OCI-LY1 (cell line): ENCODE data around the gene MYO1E.

Experiments
- H2AFZ ChIP-seq: fragments of 200-600 bp; sonication (generic), shearing (Covaris generic); 2 replicates; pipeline ENCODE4 v1.6.0; 2014; ENCODE audit warnings: antibody characterized with exemption, mild to moderate bottlenecking, low read length
- H3F3A ChIP-seq: fragments of 200-600 bp; sonication (generic), shearing (Covaris generic); 2 replicates; pipeline ENCODE4 v1.6.0; 2014; ENCODE audit warnings: mild to moderate bottlenecking, antibody characterized with exemption, low read length, moderate library complexity; ENCODE audit not compliant: insufficient read depth
- H3K27ac ChIP-seq: fragments of 200-600 bp; sonication (generic); 2 replicates; pipeline ENCODE4 v1.5.1; 2014; ENCODE audit warnings: low read length, mixed run types, mild to moderate bottlenecking, low read depth; ENCODE audit not compliant: poor library complexity, severe bottlenecking
- H3K27me3 ChIP-seq: fragments of 200-600 bp; sonication (generic); 2 replicates; pipeline ENCODE4 v1.6.0; 2014; ENCODE audit warnings: antibody characterized with exemption, mild to moderate bottlenecking, low read length, moderate library complexity; ENCODE audit not compliant: insufficient read depth
- H3K36me3 ChIP-seq: fragments of 200-600 bp; sonication (generic); 2 replicates; pipeline ENCODE4 v1.6.1; 2014; ENCODE audit warnings: mild to moderate bottlenecking, antibody characterized with exemption, low read length, moderate library complexity, mixed read lengths; ENCODE audit not compliant: insufficient read depth
- H3K4me1 ChIP-seq: fragments of 200-600 bp; sonication (generic); 2 replicates; pipeline ENCODE4 v1.5.1; 2014; ENCODE audit warnings: mild to moderate bottlenecking, low read length, moderate library complexity; ENCODE audit not compliant: insufficient read depth, severe bottlenecking
- H3K4me2 ChIP-seq: fragments of 200-600 bp; sonication (generic), shearing (Covaris generic); 2 replicates; pipeline ENCODE4 v1.6.1; 2014; ENCODE audit warnings: low read length
- H3K4me3 ChIP-seq: fragments of 200-600 bp; sonication (generic); 2 replicates; pipeline ENCODE4 v1.5.1; 2014; ENCODE audit warnings: low read length, low read depth, mild to moderate bottlenecking, mixed read lengths; ENCODE audit not compliant: poor library complexity, severe bottlenecking
- H3K79me2 ChIP-seq: fragments of 200-600 bp; shearing (Covaris generic); 2 replicates; pipeline ENCODE4 v1.6.1; 2016; ENCODE audit warnings: mixed run types, low read length, mixed read lengths; ENCODE audit not compliant: insufficient read depth
- H3K9ac ChIP-seq: fragments of 200-600 bp; sonication (generic), shearing (Covaris generic); 2 replicates; pipeline ENCODE4 v1.6.1; 2014; ENCODE audit warnings: mild to moderate bottlenecking, low read length, mixed read lengths
- H3K9me2 ChIP-seq: fragments of 200-600 bp; sonication (generic), shearing (Covaris generic); 2 replicates; pipeline ENCODE4 v1.6.1; 2014; ENCODE audit warnings: low read depth, mild to moderate bottlenecking, low read length, mixed read lengths
- H3K9me3 ChIP-seq: fragments of 200-600 bp; shearing (Covaris generic); 2 replicates; pipeline ENCODE4 v1.6.1; 2014; ENCODE audit warnings: low read length, mixed read lengths
- H4K20me1 ChIP-seq: fragments of 200-600 bp; sonication (generic), shearing (Covaris generic); 2 replicates; pipeline ENCODE4 v1.6.0; 2016; ENCODE audit warnings: mild to moderate bottlenecking, low read length; ENCODE audit not compliant: insufficient read depth
- EZH2 ChIP-seq: fragments of 200-600 bp; sonication (generic), shearing (Covaris generic); IDR thresholded peaks from 2 replicates; pipeline ENCODE4 v1.8.0; 2017; ENCODE audit warnings: borderline replicate concordance, mixed run types, mild to moderate bottlenecking, antibody characterized with exemption, low read length, moderate library complexity, mixed read lengths
- TF ChIP-seq, protein P1 (sequence below): fragments of 200-600 bp; sonication (generic), shearing (Covaris generic); IDR thresholded peaks from 2 replicates; pipeline ENCODE4 v1.5.1; 2017; ENCODE audit warnings: mild to moderate bottlenecking, antibody characterized with exemption, low read length, moderate library complexity, mixed read lengths

Gene MYO1E

DNA sequence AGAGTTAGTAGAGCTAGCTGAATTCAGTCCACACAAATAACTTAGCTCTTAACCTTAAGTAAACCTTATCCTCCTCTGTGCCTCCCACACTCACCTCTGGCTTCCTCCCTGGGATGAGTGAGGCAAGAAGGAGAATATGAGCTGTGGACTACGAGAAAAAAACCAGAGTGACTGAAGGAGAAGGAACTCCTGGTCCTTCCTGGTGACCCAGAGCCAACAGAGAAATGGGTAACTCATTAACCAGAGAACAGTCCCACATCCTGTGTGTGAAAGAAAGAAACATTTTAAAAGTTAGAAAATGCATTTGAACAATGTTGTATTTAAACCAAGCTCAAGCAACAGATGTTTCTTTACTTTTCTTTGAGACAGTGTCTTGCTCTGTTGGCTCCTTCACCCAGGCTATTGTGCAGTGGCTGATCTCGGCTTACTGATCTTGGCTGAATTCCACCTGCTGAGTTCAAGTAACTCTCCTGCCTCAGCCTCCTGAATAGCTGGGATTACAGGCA lies 37.8 kb upstream of the MYO1E start:
- Histone ChIP-seq H3K4me2 (peak overlapping the region; percentile 65), H3K9me3 (no peaks in the 10 kb centered on the region), H3K27ac (peak overlapping the region; percentile 98), H3K4me1 (peaks cover 99% of the 10 kb centered on the region), H3K79me2 (no peaks in the 10 kb centered on the region), H3K4me3 (peak overlapping the region; percentile 3), H3F3A (peaks cover 14% of the 10 kb centered on the region; the same call in 1 of the 2 replicates), H2AFZ (no peak overlapping the region), H3K27me3 (no peaks in the 10 kb centered on the region), H3K36me3 (peaks cover 19% of the 10 kb centered on the region; the same call in 1 of the 2 replicates), H3K9ac (peak overlapping the region; percentile 77), H4K20me1 (no peaks in the 10 kb centered on the region), H3K9me2 (no peaks in the 10 kb centered on the region)
- TF ChIP-seq, protein P1, sequence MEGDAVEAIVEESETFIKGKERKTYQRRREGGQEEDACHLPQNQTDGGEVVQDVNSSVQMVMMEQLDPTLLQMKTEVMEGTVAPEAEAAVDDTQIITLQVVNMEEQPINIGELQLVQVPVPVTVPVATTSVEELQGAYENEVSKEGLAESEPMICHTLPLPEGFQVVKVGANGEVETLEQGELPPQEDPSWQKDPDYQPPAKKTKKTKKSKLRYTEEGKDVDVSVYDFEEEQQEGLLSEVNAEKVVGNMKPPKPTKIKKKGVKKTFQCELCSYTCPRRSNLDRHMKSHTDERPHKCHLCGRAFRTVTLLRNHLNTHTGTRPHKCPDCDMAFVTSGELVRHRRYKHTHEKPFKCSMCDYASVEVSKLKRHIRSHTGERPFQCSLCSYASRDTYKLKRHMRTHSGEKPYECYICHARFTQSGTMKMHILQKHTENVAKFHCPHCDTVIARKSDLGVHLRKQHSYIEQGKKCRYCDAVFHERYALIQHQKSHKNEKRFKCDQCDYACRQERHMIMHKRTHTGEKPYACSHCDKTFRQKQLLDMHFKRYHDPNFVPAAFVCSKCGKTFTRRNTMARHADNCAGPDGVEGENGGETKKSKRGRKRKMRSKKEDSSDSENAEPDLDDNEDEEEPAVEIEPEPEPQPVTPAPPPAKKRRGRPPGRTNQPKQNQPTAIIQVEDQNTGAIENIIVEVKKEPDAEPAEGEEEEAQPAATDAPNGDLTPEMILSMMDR, result no peak
- no peak for TF ChIP-seq EZH2

DNA sequence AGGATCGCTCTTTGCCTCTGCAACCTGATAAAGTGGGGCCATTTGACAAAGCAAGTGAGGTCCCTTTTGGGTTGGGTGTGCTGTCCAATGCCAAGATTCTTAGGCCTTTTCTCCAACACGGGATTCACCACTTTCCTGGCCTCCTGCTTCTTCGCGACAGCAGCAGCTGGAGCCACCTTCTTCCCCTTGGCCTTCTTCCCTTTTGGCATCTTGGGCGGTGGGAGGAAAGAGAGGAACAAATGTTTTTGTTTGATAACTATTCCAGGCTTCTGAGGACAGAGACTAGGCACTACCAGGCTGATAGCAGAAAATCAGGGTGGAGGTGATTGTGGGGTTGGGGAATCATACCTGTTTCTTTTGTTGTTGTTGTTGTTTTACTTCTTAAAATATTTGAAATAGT lies 35.3 kb upstream of the MYO1E start:
- TF ChIP-seq, protein P1, result no peak
- no peak for TF ChIP-seq EZH2
- Histone ChIP-seq H3K27ac (peak overlapping the region; percentile 98), H3K79me2 (0 out of 2 replicates have a peak, but pooled peaks cover 4% of the 10 kb centered on the region), H2AFZ (no peak overlapping the region), H3K9me3 (no peaks in the 10 kb centered on the region), H3K36me3 (peaks cover 35% of the 10 kb centered on the region; the same call in 1 of the 2 replicates), H3K9me2 (no peaks in the 10 kb centered on the region), H3F3A (peaks cover 14% of the 10 kb centered on the region; the same call in 1 of the 2 replicates), H3K9ac (peak overlapping the region; percentile 62), H3K4me1 (peaks cover 100% of the 10 kb centered on the region), H4K20me1 (no peaks in the 10 kb centered on the region), H3K4me3 (peak overlapping the region; percentile 33), H3K27me3 (no peaks in the 10 kb centered on the region), H3K4me2 (peak overlapping the region; percentile 94)

DNA sequence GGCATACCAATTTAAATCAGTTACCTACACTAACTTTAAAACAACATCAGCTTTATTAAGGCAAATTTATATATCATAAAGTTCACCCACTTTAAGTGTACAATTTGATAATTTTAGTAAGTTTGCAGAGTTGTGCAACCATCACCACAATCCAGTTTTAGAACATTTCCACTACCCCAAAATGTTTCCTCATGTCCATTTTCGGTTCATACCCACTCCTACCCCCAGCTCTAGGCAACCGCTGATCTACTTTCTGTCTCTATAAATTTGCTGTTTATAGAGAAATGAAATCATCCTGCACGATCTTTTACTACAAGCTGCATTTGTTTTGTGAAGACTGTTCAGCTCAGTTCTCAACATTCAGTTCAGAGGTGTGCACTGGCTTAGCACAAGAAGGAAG lies 33.8 kb upstream of the MYO1E start:
- Histone ChIP-seq H3K9ac (peak overlapping the region; percentile 62), H3K79me2 (peaks cover 13% of the 10 kb centered on the region), H3K9me2 (no peaks in the 10 kb centered on the region), H3K4me1 (peaks cover 100% of the 10 kb centered on the region), H3K4me2 (peak overlapping the region; percentile 94), H3K4me3 (peak overlapping the region; percentile 33), H3K27ac (peak overlapping the region; percentile 98), H3K27me3 (no peaks in the 10 kb centered on the region), H3K9me3 (no peaks in the 10 kb centered on the region), H3K36me3 (peaks cover 35% of the 10 kb centered on the region; the same call in 1 of the 2 replicates), H3F3A (peaks cover 4% of the 10 kb centered on the region; the same call in 1 of the 2 replicates), H2AFZ (no peak overlapping the region), H4K20me1 (no peaks in the 10 kb centered on the region)
- no peak for TF ChIP-seq EZH2
- TF ChIP-seq, protein P1, result no peak
